Activated CD4-positive, alpha-beta T cell treated with anti-CD3 and anti-CD28 coated beads for 48 hours (primary cell): ENCODE measurements around the gene C17orf114.
A peak's percentile ranks its signal among the peaks of the same experiment; 100 is the strongest.
"Not testable (repeated sequence)": the region's sequence is repeated elsewhere in the genome, so short reads cannot be mapped to it uniquely, and the experiment has no call there.

ENCODE experiments used
- DNase-seq: peaks from one replicate; pipeline ENCODE4 v3.0.0-alpha.2; 2020

The C17orf114 gene

DNA sequence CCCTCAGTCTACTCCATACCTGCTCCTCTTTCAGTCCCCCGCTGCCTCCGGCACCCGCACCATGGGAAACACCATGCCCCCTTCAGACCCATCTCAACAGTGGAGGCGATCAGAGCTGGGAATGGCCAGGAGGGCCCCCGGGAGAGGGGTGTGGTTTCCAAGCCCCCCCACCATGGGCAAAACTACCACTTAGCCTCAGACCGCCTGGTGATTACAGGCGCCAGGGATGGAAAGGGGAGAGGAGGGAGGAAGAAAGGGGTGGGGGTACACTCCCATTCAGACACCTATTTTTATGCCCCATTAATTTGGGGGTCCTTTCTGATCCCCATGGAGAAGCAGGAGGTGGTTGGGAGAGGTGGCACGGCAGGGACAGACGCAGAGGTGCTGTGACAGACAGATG, at the start of gene C17orf114:
Gene C17orf114, minus strand, starts transcription at position 101 of the 400 bp plus-strand sequence.
- no peak for DNase-seq

DNA sequence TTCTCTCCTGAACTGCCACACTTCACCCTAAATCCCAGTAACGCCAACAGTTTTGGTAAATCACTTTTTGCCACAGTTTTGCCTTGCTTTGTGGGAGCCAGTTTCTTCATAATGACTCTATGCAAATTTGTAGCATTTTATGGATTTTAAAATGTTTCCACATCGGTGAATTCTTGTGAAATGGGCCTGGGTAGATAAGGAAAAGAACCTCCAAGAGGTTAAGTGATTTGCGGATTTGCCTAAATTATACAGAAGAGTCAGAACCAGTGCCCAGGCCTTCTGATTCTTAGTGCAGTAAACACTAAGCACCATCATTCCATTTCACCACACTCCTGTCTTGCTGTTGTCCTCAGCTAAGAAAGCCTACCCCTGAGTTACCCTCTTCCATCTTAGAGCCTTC, 49.0 kb upstream of the C17orf114 start:
- no peak for DNase-seq

DNA sequence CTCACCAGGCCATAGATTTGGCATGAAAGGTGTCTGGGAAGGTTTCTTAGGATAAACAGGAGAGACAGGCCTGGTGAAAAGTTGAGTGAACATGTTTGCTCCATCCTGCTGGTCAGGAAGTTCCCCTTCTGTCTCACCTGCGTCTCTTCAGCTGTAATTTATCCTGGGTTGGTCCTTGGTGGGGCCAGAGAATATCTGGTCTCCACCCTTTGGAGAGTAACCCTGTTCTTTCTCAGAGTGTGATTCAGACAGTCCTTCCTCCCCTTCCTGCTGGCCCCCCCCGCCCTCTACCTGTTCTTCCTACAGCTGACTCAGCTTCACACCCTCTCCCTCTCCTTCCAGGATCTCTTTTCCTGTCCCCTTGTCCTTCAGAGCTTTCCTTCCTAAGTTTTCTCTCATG, 48.1 kb upstream of the C17orf114 start:
- DNase-seq = no peak

DNA sequence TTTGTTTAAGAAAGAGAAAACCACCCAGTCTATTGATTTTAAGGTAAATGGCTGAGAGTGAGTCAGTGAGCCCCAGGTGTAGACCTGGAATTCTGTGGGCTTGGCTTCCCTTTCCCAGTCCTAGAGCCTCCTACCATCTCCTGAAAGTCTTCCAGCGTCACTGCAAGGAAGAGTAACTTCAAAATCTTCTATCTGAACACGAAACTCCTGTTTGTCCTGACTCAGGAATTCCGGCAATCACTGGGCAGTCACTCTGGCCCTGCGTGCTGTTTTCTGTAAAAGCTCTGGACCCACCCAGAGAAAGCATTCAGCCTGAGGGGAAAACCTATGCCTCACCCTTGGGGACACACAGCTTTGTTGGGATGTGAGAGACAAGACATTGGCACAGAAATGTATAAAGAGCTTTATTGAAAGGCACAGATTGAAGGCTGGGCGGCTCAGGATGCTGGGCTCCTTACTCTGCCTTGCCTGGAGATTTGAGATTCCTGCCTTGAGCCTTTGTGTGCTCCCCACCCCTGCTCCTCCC, 46.9 kb upstream of the C17orf114 start:
- no peak for DNase-seq

DNA sequence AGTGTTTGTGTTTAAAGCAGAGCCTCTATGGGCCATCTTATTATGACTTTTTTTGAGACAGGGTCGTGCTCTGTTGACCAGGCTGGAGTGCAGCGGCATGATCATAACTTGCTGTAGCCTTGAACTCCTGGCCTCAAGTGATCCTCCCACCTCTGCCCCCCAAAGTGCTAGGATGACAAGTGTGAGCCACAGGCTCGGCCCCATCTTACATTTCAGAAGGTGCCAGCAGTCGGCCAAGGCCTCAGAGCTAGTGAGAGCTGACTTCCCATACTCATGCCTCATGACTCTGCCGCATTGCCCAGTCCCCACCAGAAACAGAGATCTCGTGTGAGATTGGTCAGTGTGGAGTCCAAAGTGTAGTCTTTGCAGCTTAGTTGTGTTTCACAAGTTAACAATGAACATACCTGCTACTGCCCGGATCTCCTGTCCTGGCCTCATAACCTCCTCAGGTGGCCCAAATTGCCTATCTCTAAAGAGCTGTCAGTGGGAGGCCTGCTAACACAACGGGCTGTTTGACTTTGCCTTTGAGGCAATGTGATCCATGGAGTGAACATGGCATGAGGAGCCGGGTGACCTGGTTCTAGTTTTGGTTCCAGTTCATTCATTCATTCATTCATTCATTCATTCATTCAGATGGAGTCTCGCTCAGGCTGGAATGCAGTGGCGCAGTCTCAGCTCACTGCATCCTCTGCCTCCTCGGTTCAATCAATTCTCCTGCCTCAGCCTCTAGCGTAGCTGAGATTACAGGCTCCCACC, 44.7 kb upstream of the C17orf114 start:
- no peak for DNase-seq

DNA sequence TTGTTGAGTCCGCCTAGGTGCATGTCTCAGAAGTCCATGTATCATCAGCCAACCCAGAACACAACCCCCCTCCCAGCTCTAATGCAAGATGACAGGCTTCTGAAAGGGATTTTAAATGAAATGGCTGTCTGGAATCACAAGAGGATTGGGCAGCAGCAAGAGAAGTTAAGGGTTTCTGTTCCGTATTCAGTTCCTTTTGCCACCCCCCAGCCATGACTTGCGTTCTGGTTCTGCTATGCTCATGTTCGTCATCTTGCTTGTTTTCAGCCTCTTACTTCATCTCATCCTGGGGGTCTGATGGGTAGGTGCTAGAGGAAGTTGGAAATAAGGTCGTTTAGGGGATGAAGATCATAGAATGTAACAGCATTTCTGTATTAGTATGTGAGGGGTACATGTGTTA, 43.0 kb upstream of the C17orf114 start:
- no peak for DNase-seq

DNA sequence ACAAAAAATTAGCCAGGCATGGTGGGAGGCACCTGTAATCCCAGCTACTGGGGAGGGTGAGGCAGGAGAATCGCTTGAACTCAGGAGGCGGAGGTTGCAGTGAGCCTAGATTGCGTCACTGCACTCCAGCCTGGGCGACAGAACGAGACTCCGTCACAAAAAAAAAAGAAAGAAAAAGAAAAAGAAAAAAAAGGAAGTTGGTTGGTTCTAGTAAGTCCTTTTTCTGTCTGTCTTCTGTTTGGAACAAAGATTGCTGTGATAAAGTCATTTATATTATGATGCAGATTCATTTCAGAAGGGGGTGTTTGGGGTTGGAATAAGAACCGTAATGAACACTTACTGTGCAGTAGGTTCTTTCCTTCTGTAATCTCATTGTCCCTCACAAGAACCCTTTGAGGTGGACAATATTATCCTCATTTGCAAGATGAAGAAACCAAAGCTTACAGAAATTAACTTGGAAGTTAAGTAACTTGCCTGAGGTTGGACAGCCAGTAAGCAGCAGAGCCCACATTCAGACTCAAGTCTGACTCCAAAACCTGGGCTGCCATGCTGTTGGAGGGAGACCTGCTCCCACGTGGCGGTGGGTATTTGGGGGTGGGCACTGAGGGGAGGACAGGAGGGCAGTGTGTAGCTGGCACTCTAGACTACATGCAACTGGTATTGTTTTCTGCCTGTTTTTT, 41.3 kb upstream of the C17orf114 start:
- DNase-seq = no peak

DNA sequence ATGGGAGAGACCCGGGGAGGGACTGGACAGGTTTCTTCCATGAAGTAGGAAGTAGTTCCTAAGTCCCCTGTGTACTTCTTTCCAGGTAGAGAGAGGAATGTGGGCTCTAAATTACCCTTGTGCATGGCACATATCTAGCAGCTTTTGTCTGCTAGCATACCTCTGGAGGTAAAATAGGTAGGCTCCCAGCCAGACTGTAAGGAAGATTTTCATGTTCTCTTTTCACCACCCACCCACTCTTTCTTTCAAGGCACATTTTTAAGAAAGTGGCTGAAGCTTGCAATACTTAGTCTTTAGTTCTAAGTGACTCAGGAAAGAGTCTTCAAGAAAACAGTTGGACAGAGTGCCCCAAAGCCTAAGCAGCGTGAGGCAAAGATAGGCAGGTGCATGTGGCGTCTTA, 40.2 kb upstream of the C17orf114 start:
- no peak for DNase-seq

DNA sequence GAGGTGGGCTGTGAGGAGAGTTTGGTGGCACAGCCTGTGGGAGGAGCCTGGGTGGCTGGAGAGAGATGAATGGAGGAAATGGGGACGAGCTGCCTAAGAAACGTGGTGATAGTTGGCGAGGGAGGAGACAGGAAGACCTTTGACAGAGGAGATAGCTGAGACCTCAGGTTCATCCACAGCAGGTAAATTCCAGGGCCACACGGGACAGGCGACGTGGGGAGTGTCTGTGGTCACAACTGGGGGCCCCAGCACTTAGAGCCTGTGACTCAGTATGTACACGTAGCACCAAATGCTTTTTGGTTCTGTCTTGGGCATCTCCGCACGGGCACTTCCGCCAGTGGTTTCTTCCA, 38.7 kb upstream of the C17orf114 start:
- DNase-seq = peak; percentile 42

DNA sequence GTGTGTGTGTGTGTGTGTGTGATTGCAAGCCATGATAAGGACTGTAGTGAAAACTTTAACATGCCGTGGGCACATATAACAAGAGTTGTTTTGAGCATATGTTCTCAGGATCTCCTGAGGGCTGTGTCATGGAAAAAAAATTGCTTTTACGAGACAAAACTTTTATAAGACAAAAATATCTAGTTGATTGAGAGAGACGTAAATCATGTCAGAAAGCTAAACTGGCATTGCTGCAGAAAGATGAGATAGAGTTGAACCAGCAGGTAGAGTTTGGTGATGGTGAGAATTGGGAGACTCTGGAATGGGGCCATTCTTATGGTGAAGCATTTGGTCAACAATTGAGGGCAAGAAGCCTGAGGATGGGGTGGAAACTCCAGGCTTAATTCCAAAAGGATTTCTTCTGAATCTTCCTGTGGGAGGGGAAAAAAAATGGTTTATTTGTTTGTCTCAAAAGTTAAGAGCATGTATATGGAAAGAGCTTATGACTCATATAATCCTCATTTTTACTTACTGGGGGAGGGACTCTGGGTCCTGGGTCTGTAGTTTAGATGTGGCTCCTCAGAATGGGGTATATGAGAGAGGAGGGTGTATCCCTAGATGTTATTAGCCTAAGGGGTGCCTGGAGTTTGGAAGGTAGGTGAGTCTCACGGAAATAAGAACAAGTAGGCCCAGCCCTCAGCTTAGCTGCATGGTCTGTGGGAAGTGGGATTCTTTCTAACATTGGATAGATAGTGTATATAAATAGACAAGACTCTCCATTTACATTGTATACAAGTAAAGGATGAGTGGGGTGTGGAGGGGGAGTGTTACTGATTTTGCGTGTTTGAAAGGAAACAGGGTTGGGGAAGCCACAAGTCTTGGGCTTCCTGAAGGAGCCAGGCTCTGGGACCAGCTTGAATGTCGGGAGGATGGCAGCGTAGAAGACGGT, 38.1 kb upstream of the C17orf114 start:
- no peak for DNase-seq

DNA sequence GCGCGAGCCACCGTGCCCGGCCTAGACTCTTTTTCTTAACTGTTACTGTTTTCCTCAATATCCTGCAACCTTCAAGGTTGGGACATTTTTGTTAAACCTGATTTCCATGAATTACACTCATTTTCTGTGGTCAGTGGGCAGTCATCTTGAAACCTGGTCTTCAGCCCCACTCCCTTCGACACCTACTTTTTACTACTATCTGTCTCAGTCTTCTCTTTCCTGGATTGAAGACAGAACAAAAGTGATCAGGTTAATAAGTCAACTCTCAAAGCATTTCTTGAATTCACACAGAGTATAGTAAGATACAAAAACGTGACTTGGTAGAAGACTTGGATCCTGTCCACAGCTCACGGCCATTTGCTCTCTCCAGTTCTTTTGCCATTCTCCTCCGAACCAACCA, 37.1 kb upstream of the C17orf114 start:
- no peak for DNase-seq

DNA sequence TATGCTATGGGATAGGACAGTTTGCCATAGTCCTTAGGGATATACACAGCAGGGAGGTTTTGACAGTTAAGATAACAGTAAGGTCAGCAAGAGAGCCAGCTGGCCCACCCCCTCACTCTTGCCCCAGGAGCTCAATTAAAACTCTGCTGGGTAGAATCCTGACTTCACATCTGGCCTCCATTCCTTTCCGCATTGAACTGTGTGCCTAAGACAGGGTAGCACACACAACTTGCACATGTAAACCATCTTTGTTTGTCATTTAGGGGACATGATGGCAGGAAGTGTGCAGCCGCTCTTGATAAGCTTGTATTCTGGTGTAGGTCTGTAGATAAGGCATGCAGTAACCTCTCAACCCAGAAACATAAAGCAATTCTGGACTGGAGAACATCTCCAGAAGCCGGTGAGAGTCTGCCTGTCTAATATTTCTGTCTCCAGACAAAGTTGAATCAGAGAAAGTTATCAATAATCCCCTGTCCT, 36.2 kb upstream of the C17orf114 start:
- DNase-seq = no peak

DNA sequence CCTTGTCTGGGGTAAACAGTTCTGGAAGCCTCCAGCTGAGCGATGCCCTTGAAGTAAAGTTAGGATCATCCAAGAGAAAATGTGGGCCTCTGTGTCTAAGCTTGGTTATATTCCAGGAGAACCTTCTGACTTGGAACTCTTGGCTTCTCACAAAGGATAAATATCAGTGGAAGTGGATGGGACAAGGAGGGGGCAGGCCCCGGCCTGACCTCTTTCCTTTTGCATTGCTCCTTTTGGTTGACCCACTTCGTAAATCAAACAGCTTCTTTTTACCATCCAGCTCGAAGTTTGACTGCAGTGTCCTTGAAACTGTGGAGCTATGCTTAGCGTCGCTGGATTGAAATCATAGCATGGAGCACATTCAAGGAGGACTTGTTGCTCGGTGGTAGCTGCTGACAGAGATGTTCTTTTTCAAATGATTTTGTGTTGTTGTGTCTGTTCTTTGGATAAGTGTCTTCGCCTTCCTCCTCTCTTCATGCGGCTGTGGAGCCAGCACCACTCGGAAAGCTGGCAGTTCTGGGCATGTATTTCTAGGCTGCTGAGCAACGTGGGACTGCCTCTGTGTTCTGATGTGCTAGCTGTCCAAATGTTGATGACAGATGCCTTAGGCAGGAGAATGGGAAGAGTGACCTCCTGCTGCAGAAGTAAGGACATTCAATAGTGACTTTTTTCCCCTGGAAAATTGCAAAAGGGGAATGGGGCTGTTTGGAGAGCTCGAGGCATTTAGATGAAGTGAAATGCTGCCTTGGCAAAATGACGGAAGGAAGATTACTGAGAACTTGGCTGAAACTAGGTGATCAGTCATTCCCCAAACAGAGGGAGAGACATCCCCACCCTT, 35.6 kb upstream of the C17orf114 start:
- no peak for DNase-seq

DNA sequence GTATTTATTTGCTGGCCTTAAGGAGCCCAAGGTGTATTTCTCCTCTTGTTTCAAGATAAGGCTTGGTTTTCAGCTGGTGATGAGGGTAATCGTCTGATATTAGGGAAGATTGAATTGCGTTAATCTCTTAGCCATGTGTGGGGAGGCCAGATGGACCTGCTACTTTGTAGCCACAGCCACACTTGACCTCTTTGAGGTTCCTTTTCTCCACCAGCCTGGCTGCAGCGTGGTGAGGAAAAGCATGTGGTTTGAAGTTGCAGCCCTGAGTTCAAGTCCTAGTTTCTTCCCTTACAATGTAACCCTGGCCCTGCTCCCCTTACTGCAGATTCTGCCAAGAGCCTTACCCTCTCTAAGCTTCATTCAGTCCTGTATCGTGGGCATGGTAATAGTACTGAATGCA, 34.1 kb upstream of the C17orf114 start:
- DNase-seq = no peak

DNA sequence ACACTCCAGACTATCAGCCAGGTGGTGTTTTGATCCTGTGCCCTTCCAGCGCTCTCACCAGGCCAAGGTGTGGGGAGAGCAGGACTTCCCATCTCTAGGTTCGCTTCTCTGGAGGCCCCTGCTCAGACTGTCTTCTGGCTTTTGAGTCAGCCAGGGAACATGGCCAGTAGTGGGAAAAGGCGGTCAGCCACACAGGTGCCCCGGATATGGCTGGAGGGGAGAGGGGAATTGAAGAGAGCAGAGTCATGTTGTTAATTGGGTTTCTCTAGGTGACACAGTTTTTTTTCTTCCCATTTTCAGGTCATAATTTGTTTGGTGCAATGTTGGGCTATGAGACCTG, 32.5 kb upstream of the C17orf114 start:
- no peak for DNase-seq

DNA sequence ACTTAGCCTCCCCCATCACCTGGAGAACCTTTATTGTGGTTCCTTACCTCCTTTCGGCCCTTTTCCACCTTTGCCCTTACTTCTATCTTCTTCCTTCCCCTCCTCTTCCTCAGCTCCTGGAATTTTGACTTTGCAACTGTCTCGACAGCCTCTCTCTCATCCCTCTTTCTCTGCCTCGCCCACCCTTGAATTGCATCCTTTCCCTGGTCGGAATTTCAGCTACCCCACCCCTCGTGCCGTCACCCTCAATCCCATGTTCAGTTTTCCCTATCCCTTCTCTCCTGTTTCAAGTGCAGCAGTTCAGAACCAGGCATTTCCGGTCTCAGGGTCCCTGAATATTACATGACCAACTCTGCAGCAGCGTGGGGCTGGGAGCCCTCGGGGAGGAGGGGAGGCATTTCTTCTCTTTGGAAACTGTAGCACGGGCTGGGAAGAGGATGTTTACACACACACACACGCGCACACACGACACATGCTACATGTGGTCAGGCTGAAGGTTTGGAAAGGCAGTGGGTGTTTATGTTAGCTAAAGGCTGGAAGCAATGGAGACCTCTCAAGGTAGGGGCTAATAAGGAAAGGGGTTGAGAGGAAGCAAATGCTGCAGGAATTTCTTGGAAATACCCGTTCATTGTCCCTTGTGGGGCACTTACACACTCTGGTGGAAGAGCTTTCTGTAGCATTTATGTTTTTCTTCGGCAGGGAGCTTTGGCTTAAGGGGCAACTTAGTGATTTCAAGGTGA, 32.0 kb upstream of the C17orf114 start:
- DNase-seq = peak; percentile 24

DNA sequence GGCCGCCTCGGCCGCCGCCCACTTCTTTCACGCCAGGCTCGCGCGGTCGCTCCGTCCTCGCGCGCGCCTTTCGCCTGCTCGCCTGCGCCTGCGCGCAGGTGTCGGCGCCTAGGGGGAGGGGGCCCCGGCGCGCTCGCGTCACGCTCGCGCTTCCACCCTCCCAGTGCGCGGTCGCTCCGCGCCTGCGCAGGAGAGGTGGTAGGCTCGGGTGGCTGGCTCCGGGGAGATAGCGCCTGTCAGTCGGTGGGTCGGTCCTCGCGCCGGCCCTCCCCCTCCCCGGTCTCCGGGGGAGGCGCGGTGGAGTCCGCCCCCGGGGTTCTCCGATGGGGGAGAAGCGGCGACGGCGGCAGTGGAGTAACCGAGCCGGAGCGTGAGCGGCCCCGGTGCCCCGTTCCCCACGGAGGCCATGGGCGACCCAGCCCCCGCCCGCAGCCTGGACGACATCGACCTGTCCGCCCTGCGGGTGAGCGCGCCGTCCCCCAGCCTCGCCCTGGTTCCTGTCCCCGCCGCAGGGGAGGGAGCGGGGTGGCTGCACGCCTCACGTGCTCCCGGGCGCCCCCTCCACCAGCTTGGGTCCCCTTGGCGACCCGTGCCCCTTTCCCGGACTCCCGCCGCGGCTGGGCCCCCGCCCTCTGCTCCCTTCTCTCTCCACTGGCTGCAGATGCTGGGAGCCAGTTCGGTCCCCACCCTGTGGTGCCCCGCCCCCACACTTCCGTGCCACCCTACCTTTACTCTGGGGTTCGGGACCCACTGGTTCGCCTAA, 31.2 kb upstream of the C17orf114 start, which contains the start of gene MINK1:
Gene MINK1, plus strand, starts transcription at position 163 of the 763 bp plus-strand sequence. Its CDS starts 244 bp downstream, at position 407.
- DNase-seq = peak; percentile 90

DNA sequence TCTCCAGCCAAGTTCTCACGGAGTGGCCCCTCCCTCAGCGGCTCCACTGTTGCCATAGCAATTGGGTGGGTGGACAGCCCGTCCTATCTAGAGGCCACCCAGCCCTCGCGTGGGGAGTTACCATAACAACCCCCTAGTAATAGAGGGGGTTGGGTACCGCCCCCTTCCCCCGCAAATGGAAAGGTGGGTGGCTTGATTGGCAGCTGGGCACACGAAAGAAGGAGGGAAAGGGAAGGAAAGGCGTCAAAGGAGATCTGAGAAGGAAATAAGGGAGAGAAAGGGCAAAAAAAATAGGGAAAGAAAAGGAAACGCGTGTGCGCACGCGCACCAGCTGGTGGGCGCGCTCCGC, 30.7 kb upstream of the C17orf114 start:
- not testable (repeated sequence) for DNase-seq

DNA sequence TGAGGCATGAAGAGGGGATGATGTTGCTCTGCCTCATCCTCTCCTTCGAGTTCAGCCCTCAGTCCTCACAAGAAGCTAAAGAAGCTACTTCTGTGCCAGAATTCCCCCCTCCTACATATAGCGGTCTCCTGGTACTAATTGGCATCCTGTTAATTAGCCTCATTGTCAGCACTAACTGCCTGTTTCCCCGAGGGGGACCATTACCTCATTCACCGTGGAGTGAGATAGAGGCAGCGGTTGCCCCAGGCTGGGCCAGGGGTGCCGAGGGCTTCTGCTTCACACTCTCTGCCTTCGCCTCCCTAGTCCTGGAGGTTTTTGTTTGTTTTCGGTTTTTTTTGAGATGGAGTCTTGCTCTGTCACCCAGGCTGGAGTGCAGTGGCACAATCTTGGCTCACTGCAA, 25.3 kb upstream of the C17orf114 start:
- DNase-seq = no peak

DNA sequence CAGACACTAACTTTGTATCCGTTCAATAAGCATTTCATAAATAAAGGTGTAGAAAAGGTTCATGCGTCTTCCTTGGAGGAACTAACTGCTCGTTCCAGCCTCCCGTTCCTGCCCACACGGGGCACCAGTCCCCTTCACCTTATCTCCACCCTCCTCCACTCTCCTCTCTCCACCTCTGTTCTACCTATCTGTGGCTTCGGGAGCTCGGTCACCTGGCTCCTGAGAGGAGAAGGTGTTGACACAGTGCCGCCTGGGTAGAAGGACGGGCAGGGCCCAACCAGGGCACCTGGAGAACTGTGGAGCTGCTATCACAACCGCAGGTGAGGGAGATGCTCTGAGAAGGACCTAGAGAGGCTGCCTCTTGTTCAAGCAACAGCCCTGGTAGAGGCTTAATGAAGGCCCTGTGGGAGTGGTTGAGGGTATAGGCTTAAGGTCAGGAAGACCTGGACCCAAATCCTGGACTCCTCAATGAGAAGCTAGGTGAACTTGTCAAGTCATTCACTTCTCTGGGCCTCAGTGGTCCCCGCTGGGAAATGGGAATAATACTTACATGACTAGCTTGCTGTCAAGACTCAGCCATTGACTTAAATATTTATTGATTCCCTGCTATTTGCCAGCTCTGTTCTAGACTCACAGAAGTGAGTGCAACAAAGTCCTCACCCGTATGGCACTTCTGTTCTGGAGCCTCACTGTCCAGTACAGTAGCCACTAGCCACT, 21.4 kb upstream of the C17orf114 start:
- no peak for DNase-seq
